Calu3 (cell line): ENCODE results near the gene OTOF. TPM values are rescaled to one million over a fixed set of nuclear protein-coding genes. Genes with fewer than 3 reads are reported as not detected.

Source experiments
- BruUV-seq: library from RNA; stranded (reverse); fragments of 400-500 nt; replicated peaks from 2 replicates; lab custom pipeline; 2021; lab: Mats Ljungman, UMichigan
- CTCF ChIA-PET: fragments of 300-600 bp; sonication (Branson Sonifier 250); formaldehyde crosslinking; loops from one replicate; lab custom pipeline; 2022; ENCODE audit warnings: antibody characterized with exemption; lab: Charles Lee
- DNase-seq: peaks from one replicate; pipeline ENCODE4 v3.0.0; 2022
- H3K27ac Mint-ChIP-seq: one replicate; pipeline ENCODE4 v1.8.0; 2022; ENCODE audit warnings: mixed read lengths; ENCODE audit not compliant: unreplicated experiment
- H3K27me3 Mint-ChIP-seq: one replicate; pipeline ENCODE4 v1.8.0; 2022; ENCODE audit warnings: mixed read lengths; ENCODE audit not compliant: unreplicated experiment
- H3K36me3 Mint-ChIP-seq: one replicate; pipeline ENCODE4 v1.8.0; 2022; ENCODE audit warnings: mild to moderate bottlenecking, moderate library complexity, mixed read lengths; ENCODE audit not compliant: insufficient read depth, unreplicated experiment
- H3K4me1 Mint-ChIP-seq: one replicate; pipeline ENCODE4 v1.8.0; 2022; ENCODE audit warnings: mild to moderate bottlenecking, low read depth, mixed read lengths; ENCODE audit not compliant: unreplicated experiment
- H3K4me3 Mint-ChIP-seq: one replicate; pipeline ENCODE4 v1.8.0; 2022; ENCODE audit warnings: mild to moderate bottlenecking, low read depth, moderate library complexity, mixed read lengths; ENCODE audit not compliant: unreplicated experiment
- H3K9me3 Mint-ChIP-seq: one replicate; pipeline ENCODE4 v1.8.0; 2022; ENCODE audit warnings: low read depth, mixed read lengths; ENCODE audit not compliant: unreplicated experiment
- CTCF ChIP-seq: fragments of 200-600 bp; IDR thresholded peaks from one replicate; pipeline ENCODE4 v1.8.0; 2022; ENCODE audit warnings: antibody characterized with exemption; ENCODE audit not compliant: unreplicated experiment
- intact Hi-C: fragments of 100-400 bp; cut with micrococcal nuclease; formaldehyde crosslinking; loops from one replicate; pipeline ENCODE4 v1.10.0; 2022; ENCODE audit not compliant: unreplicated experiment
- total RNA-seq: library from RNA; stranded (reverse); gene quantifications from 2 replicates; pipeline ENCODE4 v1.2.3, GENCODE V29; 2022

Gene OTOF
- total RNA-seq, 1 experiment from 2014 or later, result not detected

DNA sequence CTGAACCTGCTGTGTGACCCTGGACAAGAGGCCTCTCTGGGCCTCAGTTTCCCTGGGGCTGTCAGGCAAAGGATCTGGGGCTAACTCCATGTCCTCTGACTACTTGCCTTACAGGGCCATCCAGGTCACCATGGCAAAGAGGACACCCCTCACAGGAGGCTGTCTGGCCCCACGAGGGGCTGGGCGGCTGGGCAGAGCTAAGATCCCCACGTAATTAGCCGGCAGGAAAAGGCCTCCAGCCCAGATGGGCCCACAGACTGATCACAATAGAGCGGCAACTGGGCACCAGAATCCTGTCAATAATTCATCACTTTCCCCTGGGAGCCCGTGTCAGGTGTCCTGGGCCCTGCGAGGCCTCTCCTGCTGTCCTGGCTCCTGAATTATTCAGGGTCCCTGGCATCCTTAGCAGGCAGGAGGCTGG lies 44.8 kb upstream of the OTOF start:
- H3K4me1 Mint-ChIP-seq, result no peaks in the 10 kb centered on the region
- H3K4me3 Mint-ChIP-seq, result no peak overlapping the region
- no TSS peak for BruUV-seq
- no peak overlapping the region for H3K27ac Mint-ChIP-seq
- H3K36me3 Mint-ChIP-seq, result no peaks in the 10 kb centered on the region
- intact Hi-C loops, result no loop called here
- no peaks in the 10 kb centered on the region for H3K9me3 Mint-ChIP-seq
- no peak for TF ChIP-seq CTCF
- no peak for DNase-seq
- H3K27me3 Mint-ChIP-seq, result peaks cover 39% of the 10 kb centered on the region
- CTCF ChIA-PET, result no interaction called here

DNA sequence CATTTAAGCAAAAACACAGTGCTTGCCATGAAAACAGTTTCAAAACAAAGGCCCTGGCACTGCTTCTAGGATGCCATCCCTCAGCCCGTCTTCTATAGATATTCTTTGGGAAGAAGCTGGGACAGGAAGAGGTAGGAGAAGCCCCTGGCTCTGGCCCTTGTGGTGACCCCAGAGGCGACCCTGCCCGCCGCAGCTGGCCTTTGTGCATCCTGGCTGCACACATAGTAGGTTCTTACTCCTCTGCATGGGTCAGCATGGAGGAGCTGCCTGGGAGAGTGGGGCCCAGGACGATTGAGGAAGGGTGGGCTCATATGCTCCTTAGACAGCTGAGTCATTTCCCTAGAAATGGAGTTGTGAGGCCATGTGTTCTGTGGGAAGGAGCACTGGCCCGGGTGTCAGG lies 44.4 kb upstream of the OTOF start:
- H3K4me3 Mint-ChIP-seq, result no peak overlapping the region
- H3K4me1 Mint-ChIP-seq, result no peaks in the 10 kb centered on the region
- H3K36me3 Mint-ChIP-seq, result no peaks in the 10 kb centered on the region
- BruUV-seq, result no TSS peak
- peaks cover 43% of the 10 kb centered on the region for H3K27me3 Mint-ChIP-seq
- DNase-seq, result no peak
- no peak overlapping the region for H3K27ac Mint-ChIP-seq
- TF ChIP-seq CTCF, result no peak
- H3K9me3 Mint-ChIP-seq, result no peaks in the 10 kb centered on the region
- intact Hi-C loops, result no loop called here
- CTCF ChIA-PET, result interaction anchor here (1.5 to 2.0 kb wide), 2 partner anchors 40 to 56 kb away, joined by 7 to 33 read pairs; a partner anchor contains a TSS

- Mint-ChIP-seq H3K27me3 (peaks cover 46% of the 10 kb centered on the region), H3K9me3 (no peaks in the 10 kb centered on the region), H3K27ac (no peak overlapping the region), H3K4me1 (no peaks in the 10 kb centered on the region), H3K36me3 (no peaks in the 10 kb centered on the region), H3K4me3 (no peak overlapping the region)
- DNase-seq, result no peak
- CTCF ChIA-PET, result interaction anchor here (1.5 to 2.0 kb wide), 2 partner anchors 40 to 56 kb away, joined by 7 to 33 read pairs; a partner anchor contains a TSS
- TF ChIP-seq CTCF, result no peak
- intact Hi-C loops, result loop anchor here (1.0 to 2.0 kb wide), 2 partner anchors 56 to 223 kb away; no protein-coding TSS in a partner anchor
- BruUV-seq, result no TSS peak
Measured at GRCh38 chr2:26521913-26522180, 43.9 kb upstream of the OTOF start.

- Mint-ChIP-seq H3K4me3 (no peak overlapping the region), H3K4me1 (no peaks in the 10 kb centered on the region), H3K9me3 (no peaks in the 10 kb centered on the region), H3K36me3 (no peaks in the 10 kb centered on the region), H3K27ac (no peak overlapping the region), H3K27me3 (peaks cover 46% of the 10 kb centered on the region)
- DNase-seq, result peak; percentile 67
- intact Hi-C loops, result loop anchor here (1.0 to 2.0 kb wide), 2 partner anchors 57 to 224 kb away; no protein-coding TSS in a partner anchor
- CTCF ChIA-PET, result interaction anchor here (0.8 to 2.0 kb wide), 6 partner anchors 16 to 60 kb away, joined by 3 to 33 read pairs (median 5); a partner anchor contains a TSS
- TF ChIP-seq CTCF, result peak; percentile 72
- no TSS peak for BruUV-seq
Measured at GRCh38 chr2:26521054-26521912, 43.4 kb upstream of the OTOF start.
